ENCODE results near the gene CANT1.

The CANT1 gene

DNA sequence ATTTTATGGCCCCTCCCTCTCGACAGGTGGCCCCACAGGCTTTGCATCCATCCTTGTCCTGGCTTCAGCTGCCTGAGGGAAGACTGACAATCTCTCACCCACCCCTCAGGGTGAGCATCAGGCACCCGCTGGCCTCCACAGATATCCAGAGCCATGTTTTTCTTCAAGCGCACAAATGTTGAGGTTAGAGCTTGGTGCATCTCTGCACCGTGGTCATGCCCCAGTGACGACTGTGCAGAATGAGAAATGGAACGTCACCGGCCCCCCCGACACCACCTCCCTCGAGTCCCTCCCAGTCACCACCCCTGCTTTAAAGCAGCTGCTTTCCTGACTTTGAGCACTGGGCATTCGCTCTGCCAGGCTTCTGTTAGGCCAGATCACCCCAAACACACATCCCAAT, 64.6 kb downstream of the CANT1 start:
- H3K27ac ChIP-seq, result no peak overlapping the region
- H3K9me3 ChIP-seq (ENCODE audit: low read depth, low read length), result no peaks in the 10 kb centered on the region
- H3K36me3 ChIP-seq (ENCODE audit: insufficient read depth, low read length), result no peaks in the 10 kb centered on the region
- no peak overlapping the region for H3K4me3 ChIP-seq
- no peak for TF ChIP-seq EZH2 (IDR thresholded peaks at IDR 0.05)
- TF ChIP-seq FOXP2 (optimal IDR thresholded peaks at IDR 0.05; ENCODE audit: control extremely low read depth, extremely low read length, insufficient read depth), result no peak
- TF ChIP-seq POLR2AphosphoS5 (IDR thresholded peaks at IDR 0.05; ENCODE audit: borderline replicate concordance, low read depth, low read length), result no peak
- no peak overlapping the region for H3K9ac ChIP-seq (ENCODE audit: insufficient read length)
- DNase-seq (ENCODE audit: low read depth, low spot score), result no peak

DNA sequence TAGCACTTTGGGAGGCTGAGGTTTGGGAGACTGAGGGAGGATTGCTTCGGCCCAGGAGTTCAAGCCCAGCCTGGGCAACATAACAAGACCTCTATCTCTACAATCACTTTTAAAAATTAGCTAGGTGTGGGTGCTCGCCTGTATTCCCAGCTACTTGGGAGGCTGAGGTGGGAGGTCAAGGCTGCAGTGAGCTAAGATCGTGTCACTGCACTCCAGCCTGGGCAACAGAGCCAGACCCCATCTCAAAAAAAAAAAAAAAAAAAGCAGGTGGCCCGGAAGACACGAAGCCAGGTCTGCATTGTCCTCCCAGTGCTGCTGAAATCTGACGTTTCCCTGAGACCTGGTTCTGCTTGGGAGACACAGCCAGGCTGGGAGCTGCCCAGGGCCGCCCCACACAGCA, 65.5 kb downstream of the CANT1 start:
- Histone ChIP-seq H3K27ac (no peak overlapping the region), H3K4me3 (no peak overlapping the region), H3K9me3 (ENCODE audit: low read depth, low read length) (no peaks in the 10 kb centered on the region), H3K9ac (ENCODE audit: insufficient read length) (no peak overlapping the region), H3K36me3 (ENCODE audit: insufficient read depth, low read length) (no peaks in the 10 kb centered on the region)
- TF ChIP-seq POLR2AphosphoS5 (IDR thresholded peaks at IDR 0.05; ENCODE audit: borderline replicate concordance, low read depth, low read length) (no peak), FOXP2 (optimal IDR thresholded peaks at IDR 0.05; ENCODE audit: control extremely low read depth, extremely low read length, insufficient read depth) (no peak), EZH2 (IDR thresholded peaks at IDR 0.05) (no peak)
- no peak for DNase-seq (ENCODE audit: low read depth, low spot score)
